Testis (tissue), 2 donors: ENCODE results near the gene R3HDM2.

Source experiments
- CTCF ChIP-seq, 3 experiments: fragments of 450-650 bp in 2 of 3; fragments of 200-600 bp in 1 of 3; sonication (generic) in 1 of 3; IDR thresholded peaks; one replicate each; pipeline ENCODE4 v1.5.1; 2016 to 2019; ENCODE audit warnings: antibody characterized with exemption in 3 of 3, mild to moderate bottlenecking in 2 of 3, moderate library complexity in 1 of 3
- POLR2A ChIP-seq: fragments of 450-650 bp; IDR thresholded peaks from one replicate; pipeline ENCODE4 v1.6.1; 2017; ENCODE audit warnings: antibody characterized with exemption, mild to moderate bottlenecking, moderate library complexity

GRCh38 chr12:57470970-57471656 is 40.3 kb upstream of the R3HDM2 start:
- no peak for TF ChIP-seq POLR2A
- no peak for TF ChIP-seq CTCF (IDR thresholded peaks at IDR 0.05)
